Rectal smooth muscle tissue (tissue), 1 donor: ENCODE data around the gene WNT8B.

Experiments
- H3K27ac ChIP-seq: one replicate; pipeline ENCODE4 v1.7.0; 2013; ENCODE audit warnings: low read depth, low read length, inconsistent platforms
- H3K27me3 ChIP-seq: one replicate; pipeline ENCODE4 v1.7.0; 2013; ENCODE audit warnings: low read length; ENCODE audit not compliant: control insufficient read depth, insufficient read depth
- H3K36me3 ChIP-seq: one replicate; pipeline ENCODE4 v1.7.0; 2013; ENCODE audit warnings: low read length; ENCODE audit not compliant: control insufficient read depth, insufficient read depth
- H3K4me1 ChIP-seq: one replicate; pipeline ENCODE4 v1.7.0; 2013; ENCODE audit warnings: low read length; ENCODE audit not compliant: control insufficient read depth, insufficient read depth
- H3K4me3 ChIP-seq: one replicate; pipeline ENCODE4 v1.7.0; 2013; ENCODE audit warnings: low read length
- H3K9ac ChIP-seq: one replicate; pipeline ENCODE4 v1.7.0; 2013; ENCODE audit warnings: low read length

The WNT8B gene

DNA sequence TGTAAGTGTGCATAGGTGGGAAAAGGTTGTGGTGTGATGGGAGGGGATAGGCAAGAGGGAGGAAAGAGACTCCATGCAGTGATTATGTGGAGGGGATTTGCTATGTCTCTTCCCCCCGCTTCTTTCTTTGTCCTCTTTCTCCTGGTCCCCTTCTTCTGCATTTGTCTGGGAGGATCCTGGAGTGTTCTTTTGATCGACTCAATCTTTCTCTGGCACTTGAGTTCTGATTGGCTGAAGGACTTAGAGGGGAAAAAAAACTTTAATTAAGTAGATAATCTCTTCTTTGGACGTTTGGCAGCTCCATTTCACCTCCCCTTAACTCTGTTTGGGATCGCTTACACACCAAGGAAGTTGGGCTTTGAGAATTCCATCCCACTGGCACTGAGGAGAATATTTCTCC, at the start of gene WNT8B:
Gene WNT8B (plus strand): TSS at position 301 of the 400 bp plus-strand sequence. CDS start 160 bp downstream, outside the sequence.
- Histone ChIP-seq H3K4me1 (no peaks in the 10 kb centered on the region), H3K27me3 (no peaks in the 10 kb centered on the region), H3K9ac (no peak within 1 kb of the TSS), H3K27ac (no peak within 1 kb of the TSS), H3K36me3 (no peaks in the 10 kb centered on the region), H3K4me3 (no peak within 1 kb of the TSS)

GRCh38 chr10:100413173-100413572, 49.6 kb upstream of the WNT8B start:
- H3K4me1 ChIP-seq, result no peaks in the 10 kb centered on the region
- no peak overlapping the region for H3K9ac ChIP-seq
- no peak overlapping the region for H3K27ac ChIP-seq
- H3K27me3 ChIP-seq, result no peaks in the 10 kb centered on the region
- no peaks in the 10 kb centered on the region for H3K36me3 ChIP-seq
- H3K4me3 ChIP-seq, result no peak overlapping the region

DNA sequence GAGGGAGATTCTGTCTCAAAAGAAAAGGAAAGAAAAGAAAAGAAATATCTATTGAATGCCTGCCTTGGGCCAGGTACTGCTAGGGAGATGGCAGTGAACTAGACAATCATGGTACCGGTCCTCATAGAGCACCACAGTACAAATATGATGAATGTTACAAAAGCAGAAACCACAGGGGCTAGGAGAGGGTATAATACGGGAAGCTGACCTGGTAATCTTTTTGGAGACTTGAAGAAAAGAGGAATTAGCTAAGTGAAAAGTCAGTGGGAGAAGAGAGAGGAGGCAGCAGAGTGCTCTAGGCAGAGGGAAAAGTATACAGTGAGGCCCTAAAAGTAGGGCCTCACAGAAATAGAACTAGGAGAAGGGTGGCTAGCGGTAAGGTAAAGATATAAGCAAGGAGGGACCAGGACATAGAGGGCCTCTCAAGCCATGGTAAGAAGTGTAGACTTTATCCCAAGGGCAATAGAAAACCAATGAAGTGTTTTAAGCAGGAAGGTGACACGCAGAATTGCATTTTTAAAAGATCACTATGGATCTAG, 42.8 kb upstream of the WNT8B start:
- H3K36me3 ChIP-seq, result no peaks in the 10 kb centered on the region
- no peak overlapping the region for H3K4me3 ChIP-seq
- H3K4me1 ChIP-seq, result no peaks in the 10 kb centered on the region
- no peak overlapping the region for H3K9ac ChIP-seq
- no peak overlapping the region for H3K27ac ChIP-seq
- H3K27me3 ChIP-seq, result no peaks in the 10 kb centered on the region

GRCh38 chr10:100427374-100427773, 35.4 kb upstream of the WNT8B start:
- H3K4me1 ChIP-seq, result no peaks in the 10 kb centered on the region
- H3K27me3 ChIP-seq, result no peaks in the 10 kb centered on the region
- no peaks in the 10 kb centered on the region for H3K36me3 ChIP-seq

DNA sequence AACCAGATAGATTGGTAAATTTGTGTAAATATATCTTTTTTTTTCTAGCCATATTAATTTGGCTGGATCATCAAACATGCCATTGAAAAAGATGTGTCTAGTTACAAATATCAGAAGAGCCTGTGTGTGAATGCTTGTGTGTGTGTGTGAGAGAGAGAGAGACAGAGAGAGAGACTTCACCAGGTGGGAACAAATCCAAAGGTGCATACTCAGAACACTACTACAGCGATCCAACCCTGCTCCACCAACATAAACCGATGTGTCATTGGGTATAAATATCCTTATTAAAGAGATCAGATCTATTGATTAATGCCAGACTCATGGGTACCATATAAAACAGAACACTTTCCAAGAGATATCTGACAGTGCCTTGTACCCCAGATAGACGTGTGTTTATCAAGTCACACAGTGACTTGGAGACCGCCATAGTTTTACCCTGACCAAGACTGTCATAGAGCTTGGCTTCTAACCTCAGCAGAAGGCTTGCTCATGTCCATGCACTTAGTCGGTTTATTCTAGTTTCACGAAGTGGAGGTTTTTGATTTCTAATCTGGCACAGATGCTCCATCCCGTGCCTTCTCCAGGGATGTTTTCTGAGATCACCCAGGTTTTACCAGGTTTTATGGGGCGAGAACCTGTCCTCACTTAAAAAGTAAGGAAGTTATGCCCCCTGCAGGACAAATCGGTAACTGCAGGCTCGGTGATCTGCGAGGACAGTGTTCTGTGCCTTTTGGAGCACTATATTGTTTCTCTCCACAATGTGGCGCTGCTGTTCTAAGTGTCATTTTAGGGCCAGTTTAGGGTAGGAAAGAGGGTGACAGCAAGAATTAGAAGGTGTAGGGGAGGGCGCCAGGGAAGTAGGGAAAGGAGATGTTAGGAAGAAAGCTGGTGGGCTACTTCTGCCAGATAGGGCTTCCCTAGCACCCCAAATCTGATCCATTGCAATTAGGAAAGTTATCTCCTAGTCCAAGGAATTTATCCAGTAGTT, 29.3 kb upstream of the WNT8B start:
- Histone ChIP-seq H3K27ac (no peak overlapping the region), H3K4me1 (no peaks in the 10 kb centered on the region), H3K4me3 (no peak overlapping the region), H3K36me3 (no peaks in the 10 kb centered on the region), H3K9ac (no peak overlapping the region), H3K27me3 (no peaks in the 10 kb centered on the region)

More at GRCh38 chr10:100427374-100427773, 35.4 kb upstream of the WNT8B start:
- no peak overlapping the region for H3K9ac ChIP-seq
- no peak overlapping the region for H3K4me3 ChIP-seq
- H3K27ac ChIP-seq, result no peak overlapping the region

DNA sequence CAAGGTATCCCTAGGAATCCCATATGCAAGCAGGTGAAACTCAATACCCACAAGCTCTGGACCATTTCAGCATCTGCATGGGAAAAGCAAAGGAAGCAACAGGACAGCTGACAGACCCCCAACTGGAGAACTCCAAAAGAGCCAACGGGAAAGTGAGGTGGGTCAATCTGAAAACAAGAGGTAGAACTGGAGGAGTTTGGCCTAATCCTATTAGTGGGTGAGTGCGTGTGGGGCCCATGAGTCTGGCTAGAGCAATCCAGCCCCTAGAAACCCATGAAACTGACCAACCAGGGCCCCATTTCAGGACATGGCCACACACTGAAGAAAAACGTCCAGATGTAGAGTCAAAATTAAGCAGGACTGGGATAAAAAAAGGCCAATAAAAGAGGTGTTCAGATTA, 26.6 kb upstream of the WNT8B start:
- Histone ChIP-seq H3K4me1 (no peaks in the 10 kb centered on the region), H3K27me3 (no peaks in the 10 kb centered on the region), H3K9ac (no peak overlapping the region), H3K27ac (no peak overlapping the region), H3K4me3 (no peak overlapping the region), H3K36me3 (no peaks in the 10 kb centered on the region)

DNA sequence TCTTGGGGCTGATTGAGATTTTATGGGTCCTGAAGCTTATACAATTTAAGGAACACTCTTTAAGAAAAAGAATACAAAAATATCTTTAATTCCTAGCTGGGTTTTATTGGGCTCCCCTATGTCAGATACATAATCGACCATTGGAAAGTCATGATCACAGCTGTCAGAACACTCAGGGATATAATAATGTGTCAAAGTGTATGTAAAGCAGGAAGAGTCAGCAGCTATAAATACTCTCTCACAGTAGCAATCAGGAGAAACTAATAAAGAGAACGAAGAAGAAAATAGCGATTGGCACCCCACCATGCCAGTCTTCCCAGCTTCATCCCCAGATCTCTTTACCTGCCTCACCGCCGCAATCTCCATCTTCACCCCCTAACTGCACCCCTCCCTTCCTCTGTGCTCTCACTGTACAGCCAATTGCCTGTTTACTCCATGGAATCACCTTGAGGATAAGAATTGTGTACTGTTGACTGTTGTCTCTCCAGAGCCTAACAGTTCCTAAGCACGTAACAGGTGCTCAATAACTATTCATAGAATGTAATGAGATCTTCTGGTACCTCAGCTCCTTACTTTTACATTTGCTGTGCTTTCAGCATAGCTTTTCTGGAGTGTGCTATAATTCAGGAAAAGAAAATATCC, 24.0 kb upstream of the WNT8B start:
- Histone ChIP-seq H3K27ac (no peak overlapping the region), H3K4me1 (no peaks in the 10 kb centered on the region)

DNA sequence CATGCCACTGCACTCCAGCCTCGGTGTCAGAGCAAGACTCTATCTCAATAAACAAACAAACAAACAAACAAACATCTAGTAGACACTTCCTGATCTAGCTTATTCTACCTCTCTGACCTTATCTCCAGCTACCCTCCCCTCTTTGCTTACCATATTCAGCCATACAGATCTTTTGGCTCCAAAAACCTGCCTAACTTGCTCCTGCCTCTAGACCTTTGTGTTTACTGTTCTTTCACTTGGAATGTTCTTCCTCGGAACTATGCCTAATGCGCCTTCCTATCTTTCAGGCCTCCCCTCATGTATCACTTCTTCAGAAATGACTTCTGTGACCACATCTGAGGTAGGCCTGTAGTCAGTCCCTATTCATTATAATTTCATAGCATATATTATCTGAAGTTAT, 20.3 kb upstream of the WNT8B start:
- H3K27me3 ChIP-seq, result no peaks in the 10 kb centered on the region
- no peaks in the 10 kb centered on the region for H3K36me3 ChIP-seq
- H3K27ac ChIP-seq, result no peak overlapping the region
- no peak overlapping the region for H3K4me3 ChIP-seq
- H3K4me1 ChIP-seq, result no peaks in the 10 kb centered on the region
- H3K9ac ChIP-seq, result no peak overlapping the region

More for the DNA sequence above, 24.0 kb upstream of the WNT8B start:
- Histone ChIP-seq H3K4me3 (no peak overlapping the region), H3K36me3 (no peaks in the 10 kb centered on the region), H3K9ac (no peak overlapping the region), H3K27me3 (no peaks in the 10 kb centered on the region)

DNA sequence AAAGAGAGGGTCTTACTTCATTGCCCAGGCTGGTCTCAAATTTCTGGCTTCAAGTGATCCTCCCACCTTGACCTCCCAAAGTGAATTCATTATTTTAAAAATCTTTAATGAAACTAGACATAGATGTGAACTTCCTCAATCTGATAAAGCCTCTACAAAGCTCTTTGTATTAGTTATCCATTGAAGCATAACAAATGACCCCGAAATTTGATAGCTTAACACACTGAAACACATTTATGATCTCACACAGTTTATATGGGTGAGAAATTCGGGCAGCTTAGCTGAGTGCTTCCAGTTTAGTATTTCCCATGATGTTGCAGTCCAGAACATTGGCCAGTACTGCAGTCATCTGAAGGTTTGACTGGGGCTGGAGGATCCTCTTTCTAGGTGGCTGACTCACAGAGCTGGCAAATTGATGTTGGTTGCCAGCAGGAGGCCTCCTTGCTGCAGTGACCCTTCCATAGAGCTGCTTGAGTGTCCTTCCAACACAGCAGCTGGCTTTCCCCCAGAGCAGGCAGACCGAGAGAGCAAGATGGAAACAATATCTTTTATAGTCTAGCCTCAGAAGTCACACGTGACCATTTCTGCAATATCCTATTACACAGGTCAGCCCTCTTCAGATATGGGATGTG, 16.6 kb upstream of the WNT8B start:
- no peaks in the 10 kb centered on the region for H3K36me3 ChIP-seq
- no peaks in the 10 kb centered on the region for H3K27me3 ChIP-seq
- no peak overlapping the region for H3K4me3 ChIP-seq
- no peaks in the 10 kb centered on the region for H3K4me1 ChIP-seq
- H3K27ac ChIP-seq, result no peak overlapping the region
- H3K9ac ChIP-seq, result no peak overlapping the region

DNA sequence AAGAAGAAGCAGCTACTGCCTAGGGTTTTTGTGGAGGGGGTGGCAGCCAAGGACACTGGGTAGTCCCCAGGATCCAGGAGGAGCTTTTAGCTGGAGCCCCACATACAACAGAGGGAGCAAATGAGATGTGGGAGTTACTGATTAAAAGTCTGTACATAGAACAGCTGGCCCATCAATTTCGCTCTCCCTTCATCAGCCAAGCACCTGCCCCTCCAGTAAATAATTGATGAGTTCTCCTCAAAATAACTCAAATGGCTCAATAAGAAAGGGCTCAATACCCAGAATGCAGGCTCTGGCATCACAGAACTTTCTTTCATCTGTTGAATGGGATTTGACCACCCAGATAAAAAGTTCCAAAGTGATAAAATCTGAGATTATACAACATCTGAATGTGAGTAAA, 15.1 kb upstream of the WNT8B start:
- no peaks in the 10 kb centered on the region for H3K36me3 ChIP-seq

DNA sequence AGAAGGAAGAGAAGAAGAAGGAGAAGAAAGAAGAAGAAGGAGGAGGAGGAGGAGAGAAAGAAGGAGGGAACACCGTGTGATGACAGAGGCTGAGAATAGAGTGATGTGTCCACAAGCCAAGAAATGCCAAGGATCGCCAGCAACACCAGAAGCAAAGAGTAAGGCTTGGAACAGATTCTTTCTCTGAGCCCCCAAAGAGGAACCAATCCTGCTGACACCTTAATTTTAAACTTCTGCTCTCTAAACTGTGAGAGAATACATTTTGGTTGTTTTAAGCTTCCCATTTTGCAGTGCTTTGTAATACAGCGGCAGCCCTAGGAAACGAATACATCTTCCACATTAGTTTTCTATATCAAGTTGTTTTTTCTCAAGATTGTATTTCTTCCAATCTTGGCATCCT, 13.9 kb upstream of the WNT8B start:
- Histone ChIP-seq H3K4me1 (no peaks in the 10 kb centered on the region), H3K27me3 (no peaks in the 10 kb centered on the region), H3K27ac (no peak overlapping the region), H3K36me3 (no peaks in the 10 kb centered on the region), H3K9ac (no peak overlapping the region), H3K4me3 (no peak overlapping the region)

More for the DNA sequence above, 15.1 kb upstream of the WNT8B start:
- no peak overlapping the region for H3K4me3 ChIP-seq
- no peaks in the 10 kb centered on the region for H3K4me1 ChIP-seq
- no peak overlapping the region for H3K9ac ChIP-seq
- no peak overlapping the region for H3K27ac ChIP-seq
- no peaks in the 10 kb centered on the region for H3K27me3 ChIP-seq

- Histone ChIP-seq H3K27ac (no peak overlapping the region), H3K9ac (no peak overlapping the region), H3K27me3 (no peaks in the 10 kb centered on the region), H3K4me3 (no peak overlapping the region), H3K36me3 (no peaks in the 10 kb centered on the region), H3K4me1 (no peaks in the 10 kb centered on the region)
Measured at GRCh38 chr10:100468322-100468721, 5.5 kb downstream of the WNT8B start.
